Fibroblast of skin of left quadriceps (primary cell): ENCODE data around the gene ADAMTS2.
"Not testable (repeated sequence)": the region's sequence is repeated elsewhere in the genome, so short reads cannot be mapped to it uniquely, and the experiment has no call there.

Experiments
- DNase-seq, 2 experiments: peaks; one replicate each; pipeline ENCODE4 v3.0.0-alpha.2; 2013; ENCODE audit warnings: low read depth in 2 of 2

Gene ADAMTS2

DNA sequence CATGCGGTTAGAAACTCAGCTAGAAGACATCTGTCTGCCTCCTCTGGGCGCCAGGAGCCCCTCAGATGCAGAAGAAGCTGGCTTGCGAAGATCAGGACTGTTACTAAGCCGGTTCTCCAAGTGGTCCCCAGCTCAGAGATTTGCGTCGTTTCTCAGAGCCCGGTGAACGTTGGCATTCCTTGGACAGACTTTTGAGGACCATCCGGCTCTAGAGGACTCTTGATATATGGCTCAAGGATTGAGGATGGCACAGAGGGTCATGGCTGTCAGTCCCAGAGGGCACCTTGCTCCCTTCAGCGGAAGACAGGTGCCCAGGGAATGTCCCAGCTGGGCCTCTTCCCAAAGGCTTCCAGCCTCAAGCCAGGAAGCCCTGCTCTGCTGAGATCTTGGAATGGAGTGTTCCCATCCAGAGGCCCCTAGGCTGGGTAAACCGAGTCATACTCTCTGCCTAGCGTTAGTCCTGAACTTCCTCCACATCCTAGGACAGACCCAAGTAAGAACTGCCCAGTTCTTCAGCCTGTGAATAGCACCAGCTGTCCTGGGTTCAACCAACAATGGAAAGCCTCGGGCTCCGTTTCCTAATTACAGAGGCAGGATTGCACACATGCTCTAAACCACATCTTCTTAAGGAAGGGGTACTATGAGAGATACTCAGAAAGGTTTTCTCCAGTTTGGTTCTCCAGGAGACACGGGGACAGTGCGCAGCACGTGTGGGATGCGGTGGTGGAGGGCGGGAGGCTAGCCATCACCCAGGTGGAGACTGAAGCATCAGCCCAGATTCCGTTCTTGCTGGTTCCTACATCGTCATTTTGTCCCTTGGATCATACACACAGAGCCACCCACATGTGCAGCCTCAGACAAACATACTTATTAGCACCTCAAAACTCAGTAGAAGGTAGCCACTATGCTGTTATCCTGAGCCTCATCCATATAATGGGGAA, 233.7 kb downstream of the ADAMTS2 start:
- no peak for DNase-seq

DNA sequence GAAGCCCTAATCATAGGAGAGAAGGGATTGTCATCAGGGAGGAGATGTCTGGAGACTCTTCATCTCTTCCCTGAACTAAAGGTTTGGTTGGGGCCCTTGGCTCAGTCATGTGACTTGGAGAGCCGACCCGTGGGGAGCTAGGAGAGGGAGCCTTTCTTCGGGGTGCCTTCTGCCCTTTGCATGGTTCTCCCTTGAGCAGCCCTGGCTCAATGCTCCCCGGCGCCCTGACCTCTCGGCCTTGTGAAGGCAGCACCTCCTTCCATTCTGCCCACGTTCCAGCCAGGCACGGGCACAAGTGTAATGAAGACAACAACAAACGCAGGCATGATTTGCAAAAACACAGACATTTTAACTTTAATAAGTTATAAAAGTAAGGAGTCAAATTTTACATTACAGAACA, 234.7 kb downstream of the ADAMTS2 start:
- no peak for DNase-seq

- DNase-seq = not testable (repeated sequence)
Observed at GRCh38 chr5:179101282-179101681, 244.0 kb downstream of the ADAMTS2 start.

- DNase-seq = no peak
Observed at GRCh38 chr5:179089502-179089901, 255.8 kb downstream of the ADAMTS2 start.

- DNase-seq = no peak
Observed at GRCh38 chr5:179080724-179081123, 264.5 kb downstream of the ADAMTS2 start.

- no peak for DNase-seq
Observed at GRCh38 chr5:179079165-179079987, 265.9 kb downstream of the ADAMTS2 start.

- DNase-seq = no peak
Observed at GRCh38 chr5:179065703-179066102, 279.6 kb downstream of the ADAMTS2 start.

GRCh38 chr5:179061025-179061424, 284.2 kb downstream of the ADAMTS2 start:
- DNase-seq = no peak
